SK-N-SH (cell line): ENCODE results near the gene ARHGAP26. TPM values are rescaled to one million over a fixed set of nuclear protein-coding genes. Genes with fewer than 3 reads are reported as not detected.
A peak's percentile ranks its signal among the peaks of the same experiment; 100 is the strongest.

ENCODE experiments used
- CTCF ChIA-PET: fragments of 300-600, 350-600 bp; formaldehyde crosslinking; extraction: SDS; loops from one replicate; lab custom pipeline; 2021; lab: Yijun Ruan, JAX
- POLR2A ChIA-PET: fragments of 350-600 bp; sonication (Branson Sonifier 250); formaldehyde crosslinking; extraction: SDS; loops from one replicate; lab custom pipeline; 2020; ENCODE audit warnings: antibody characterized with exemption, inconsistent platforms; lab: Yijun Ruan, JAX
- DNase-seq: peaks from one replicate; pipeline ENCODE4 v3.0.0; 2012
- H2AFZ ChIP-seq: fragments of 200-600 bp; sonication (generic); 2 replicates; pipeline ENCODE4 v1.8.1; 2016; ENCODE audit warnings: antibody characterized with exemption, mild to moderate bottlenecking, low read depth
- H3F3A ChIP-seq: fragments of 200-600 bp; sonication (generic); replicated peaks from 2 replicates; pipeline ENCODE3; 2016; ENCODE audit warnings: antibody characterized with exemption, mild to moderate bottlenecking; ENCODE audit not compliant: insufficient read depth
- H3K27ac ChIP-seq, 2 experiments: fragments of 200-500 bp in 1 of 2; fragments of 200-600 bp in 1 of 2; sonication (Bioruptor generic) in 1 of 2; sonication (generic), shearing (Covaris generic) in 1 of 2; 2 replicates each; pipeline versions ENCODE4 v1.5.1 to v1.6.1; 2014 to 2016; ENCODE audit warnings: low read depth in 2 of 2, inconsistent platforms in 1 of 2, low read length in 1 of 2, mild to moderate bottlenecking in 1 of 2, mixed read lengths in 1 of 2
- H3K27me3 ChIP-seq: fragments of 200-600 bp; sonication (generic), shearing (Covaris generic); 2 replicates; pipeline ENCODE4 v1.6.1; 2016; ENCODE audit warnings: mixed run types; ENCODE audit not compliant: insufficient read depth
- H3K36me3 ChIP-seq, 2 experiments: fragments of 200-500 bp in 1 of 2; fragments of 200-600 bp in 1 of 2; sonication (Bioruptor generic) in 1 of 2; sonication (generic) in 1 of 2; replicated peaks in 1 of 2; 2 replicates each; pipeline versions ENCODE3 to v1.5.1; 2014 to 2016; ENCODE audit warnings: low read length in 1 of 2, mild to moderate bottlenecking in 1 of 2; ENCODE audit not compliant: insufficient read depth in 2 of 2, control insufficient read depth in 1 of 2
- H3K4me1 ChIP-seq, 2 experiments: fragments of 200-500 bp in 1 of 2; fragments of 200-600 bp in 1 of 2; sonication (Bioruptor generic) in 1 of 2; sonication (generic), shearing (Covaris generic) in 1 of 2; 2 replicates each; pipeline versions ENCODE4 v1.5.1 to v1.6.1; 2014 to 2016; ENCODE audit warnings: low read depth in 1 of 2, low read length in 1 of 2, mixed run types in 1 of 2; ENCODE audit not compliant: insufficient read depth in 2 of 2, control insufficient read depth in 1 of 2
- H3K4me2 ChIP-seq: fragments of 200-600 bp; sonication (generic), shearing (Covaris generic); 2 replicates; pipeline ENCODE4 v1.6.1; 2017; ENCODE audit warnings: mixed run types
- H3K4me3 ChIP-seq, 2 experiments: fragments of 200-500 bp in 1 of 2; fragments of 200-600 bp in 1 of 2; sonication (Bioruptor generic) in 1 of 2; sonication (generic), shearing (Covaris generic) in 1 of 2; 2 replicates each; pipeline versions ENCODE4 v1.5.1 to v1.8.1; 2014 to 2016; ENCODE audit warnings: low read depth in 2 of 2, inconsistent platforms in 1 of 2, low read length in 1 of 2, mild to moderate bottlenecking in 1 of 2, mixed read lengths in 1 of 2, moderate library complexity in 1 of 2
- H3K79me2 ChIP-seq: fragments of 200-600 bp; sonication (generic); 2 replicates; pipeline ENCODE4 v1.8.1; 2017; ENCODE audit warnings: mild to moderate bottlenecking; ENCODE audit not compliant: insufficient read depth
- H3K9ac ChIP-seq: fragments of 200-600 bp; sonication (generic); 2 replicates; pipeline ENCODE4 v1.6.1; 2017; ENCODE audit warnings: mixed run types
- H3K9me2 ChIP-seq: fragments of 200-600 bp; sonication (generic); 2 replicates; pipeline ENCODE4 v1.6.1; 2017; ENCODE audit warnings: mixed run types
- H3K9me3 ChIP-seq: fragments of 200-600 bp; sonication (generic); 2 replicates; pipeline ENCODE4 v1.6.1; 2017; ENCODE audit warnings: mixed run types, mild to moderate bottlenecking, moderate library complexity
- H4K20me1 ChIP-seq: fragments of 200-600 bp; sonication (generic); 2 replicates; pipeline ENCODE4 v1.6.1; 2017; ENCODE audit warnings: mild to moderate bottlenecking, mixed run types; ENCODE audit not compliant: insufficient read depth
- CHD2 ChIP-seq: fragments of 150-350 bp; IDR thresholded peaks from 2 replicates; pipeline ENCODE4 v1.6.1; 2018; ENCODE audit warnings: low read length; ENCODE audit not compliant: partially characterized antibody
- CTCF ChIP-seq: fragments of 200-600 bp; sonication (generic); IDR thresholded peaks from 2 replicates; pipeline ENCODE4 v1.6.1; 2017; ENCODE audit warnings: antibody characterized with exemption, mild to moderate bottlenecking, moderate library complexity
- ELF1 ChIP-seq: IDR thresholded peaks from 2 replicates; pipeline ENCODE4 v1.4.0; 2012
- EZH2phosphoT487 ChIP-seq: fragments of 200-600 bp; sonication (generic); IDR thresholded peaks from 2 replicates; pipeline ENCODE4 v1.6.1; 2017; ENCODE audit warnings: low read depth, mixed run types, mild to moderate bottlenecking, antibody characterized with exemption, moderate library complexity, borderline replicate concordance
- FOSL2 ChIP-seq: IDR thresholded peaks from 2 replicates; pipeline ENCODE4 v1.4.0; 2012; ENCODE audit warnings: low read depth, mild to moderate bottlenecking, moderate library complexity, borderline replicate concordance
- FOXJ3 ChIP-seq: sonication (generic); formaldehyde crosslinking; IDR thresholded peaks from 2 replicates; pipeline ENCODE4 v1.5.1; 2020; ENCODE audit warnings: mild to moderate bottlenecking, missing genetic modification reagents
- FOXM1 ChIP-seq: IDR thresholded peaks from 2 replicates; pipeline ENCODE4 v1.4.0; 2012; ENCODE audit warnings: low read depth, mild to moderate bottlenecking
- GABPA ChIP-seq: IDR thresholded peaks from 2 replicates; pipeline ENCODE4 v1.4.0; 2012; ENCODE audit warnings: low read depth, mild to moderate bottlenecking
- GATA2 ChIP-seq: sonication (generic); formaldehyde crosslinking; IDR thresholded peaks from 2 replicates; pipeline ENCODE4 v1.5.0; 2020; ENCODE audit warnings: mild to moderate bottlenecking, missing genetic modification reagents
- IRF3 ChIP-seq: fragments of 150-350 bp; IDR thresholded peaks from 2 replicates; pipeline ENCODE4 v1.6.1; 2016; ENCODE audit warnings: mild to moderate bottlenecking, low read depth, low read length
- MAX ChIP-seq: IDR thresholded peaks from 2 replicates; pipeline ENCODE4 v1.4.0; 2012; ENCODE audit warnings: low read depth
- MEF2A ChIP-seq: IDR thresholded peaks from 2 replicates; pipeline ENCODE4 v1.4.0; 2012; ENCODE audit warnings: low read depth, borderline replicate concordance
- MXI1 ChIP-seq: IDR thresholded peaks from 2 replicates; pipeline ENCODE4 v1.6.1; 2012; ENCODE audit warnings: mild to moderate bottlenecking, low read depth, low read length, improper control_type of control experiment
- NFIC ChIP-seq: IDR thresholded peaks from 2 replicates; pipeline ENCODE4 v1.4.0; 2012; ENCODE audit warnings: borderline replicate concordance
- PBX3 ChIP-seq: IDR thresholded peaks from 2 replicates; pipeline ENCODE4; 2012
- POLR2AphosphoS5 ChIP-seq: IDR thresholded peaks from 2 replicates; pipeline ENCODE4 v1.6.1; 2012; ENCODE audit warnings: low read depth, low read length
- RCOR1 ChIP-seq: fragments of 150-350 bp; IDR thresholded peaks from 2 replicates; pipeline ENCODE4 v1.6.1; 2017; ENCODE audit warnings: antibody characterized with exemption, low read length
- REST ChIP-seq: IDR thresholded peaks from 2 replicates; pipeline ENCODE4 v1.6.1; 2012; ENCODE audit warnings: mild to moderate bottlenecking, low read depth, low read length, moderate library complexity
- RFX5 ChIP-seq: IDR thresholded peaks from 2 replicates; pipeline ENCODE4 v1.6.1; 2012; ENCODE audit warnings: mild to moderate bottlenecking, improper control_type of control experiment, low read length
- RXRA ChIP-seq: IDR thresholded peaks from 2 replicates; pipeline ENCODE4 v1.4.0; 2012; ENCODE audit warnings: low read depth, mild to moderate bottlenecking, borderline replicate concordance
- SMC3 ChIP-seq: IDR thresholded peaks from 2 replicates; pipeline ENCODE4 v1.6.1; 2012; ENCODE audit warnings: low read depth, low read length, improper control_type of control experiment
- USF1 ChIP-seq: IDR thresholded peaks from 2 replicates; pipeline ENCODE4 v1.4.0; 2012; ENCODE audit warnings: low read depth, borderline replicate concordance
- YY1 ChIP-seq: IDR thresholded peaks from 2 replicates; pipeline ENCODE4 v1.4.0; 2012; ENCODE audit warnings: low read depth, mild to moderate bottlenecking
- WGBS: methylation state at CpG from one replicate; pipeline ENCODE4 v1.1.6; 2017; ENCODE audit warnings: low lambda C conversion rate; 5-methylcytosine and 5-hydroxymethylcytosine counted together
- polyA plus RNA-seq, 3 experiments: library from polyadenylated mRNA; depleted of rRNA; stranded (reverse); fragments of >200 nt; gene quantifications; 2 replicates each; pipeline ENCODE4 v1.2.3, GENCODE V29; 2012

ARHGAP26 gene
- polyA plus RNA-seq, 1 of the 3 experiments (the other 2 are of a cell fraction) = 6.1 TPM

- no peaks in the 10 kb centered on the region for H3F3A ChIP-seq
- TF ChIP-seq SMC3 = peak; percentile 43; the same call in 1 of the 2 replicates
- no peak for TF ChIP-seq CHD2
- TF ChIP-seq PBX3 = no peak
- no peak for TF ChIP-seq REST
- TF ChIP-seq MXI1 = peak; percentile 65
- TF ChIP-seq GATA2 (CRISPR knock-in tag) = peak; percentile 30; the same call in 1 of the 2 replicates
- TF ChIP-seq POLR2AphosphoS5 = no peak
- TF ChIP-seq FOXM1 = no peak
- no peak for TF ChIP-seq GABPA
- no peak for TF ChIP-seq EZH2phosphoT487
- TF ChIP-seq ELF1 = no peak
- TF ChIP-seq MEF2A = no peak
- TF ChIP-seq RXRA = no peak
- TF ChIP-seq NFIC = 0 out of 2 replicates have a peak, but pooled peaks have one; percentile 13
- peak; percentile 45 for TF ChIP-seq CTCF
- TF ChIP-seq USF1 = no peak
- TF ChIP-seq MAX = no peak; the same call in 1 of the 2 replicates
- TF ChIP-seq IRF3 = no peak
- TF ChIP-seq FOXJ3 (CRISPR knock-in tag) = no peak
- TF ChIP-seq YY1 = no peak
- no peak for TF ChIP-seq RCOR1
- TF ChIP-seq FOSL2 = no peak
- TF ChIP-seq RFX5 = no peak
These were observed 753 bp downstream of the ARHGAP26 start for GRCh38 chr5:142770650-142771609.

More at GRCh38 chr5:142770650-142771609, 753 bp downstream of the ARHGAP26 start:
- no peaks in the 10 kb centered on the region for H3K36me3 ChIP-seq
- ChIA-PET CTCF (interaction anchor here (0.7 to 8.1 kb wide), 29 partner anchors 9 to 121 kb away, joined by 3 to 90 read pairs (median 6); no protein-coding TSS in a partner anchor), POLR2A (interaction anchor here (0.6 to 2.4 kb wide), 7 partner anchors 8 to 102 kb away, joined by 3 to 15 read pairs (median 4); no protein-coding TSS in a partner anchor)
- H3K9me3 ChIP-seq = no peaks in the 10 kb centered on the region
- peak overlapping the region; percentile 70 to 87 for H3K4me3 ChIP-seq
- peak overlapping the region; percentile 89 for H2AFZ ChIP-seq
- H3K9ac ChIP-seq = peak overlapping the region; percentile 68
- H3K4me2 ChIP-seq = peak overlapping the region; percentile 92
- H3K79me2 ChIP-seq = no peaks in the 10 kb centered on the region
- no peaks in the 10 kb centered on the region for H3K27me3 ChIP-seq
- H3K9me2 ChIP-seq = no peaks in the 10 kb centered on the region
- peaks cover 12 to 17% of the 10 kb centered on the region in 2 experiments; a peak in 3 of 4 replicates for H3K4me1 ChIP-seq
- WGBS = under 1% methylated on average over 14 of the region's 86 CpGs
- peak overlapping the region; percentile 52 to 89 for H3K27ac ChIP-seq
- peak; percentile 75 for DNase-seq
- H4K20me1 ChIP-seq = no peaks in the 10 kb centered on the region
